ENCODE measurements around the gene FAM227A. TPM values are rescaled to one million over a fixed set of nuclear protein-coding genes. Genes with fewer than 3 reads are reported as not detected.

The FAM227A gene
- total and polyA plus RNA-seq, 2 of the 8 experiments (the other 6 are each of a cell fraction or from before 2014, with no cell fraction given) = 2.1 to 3.9 TPM

DNA sequence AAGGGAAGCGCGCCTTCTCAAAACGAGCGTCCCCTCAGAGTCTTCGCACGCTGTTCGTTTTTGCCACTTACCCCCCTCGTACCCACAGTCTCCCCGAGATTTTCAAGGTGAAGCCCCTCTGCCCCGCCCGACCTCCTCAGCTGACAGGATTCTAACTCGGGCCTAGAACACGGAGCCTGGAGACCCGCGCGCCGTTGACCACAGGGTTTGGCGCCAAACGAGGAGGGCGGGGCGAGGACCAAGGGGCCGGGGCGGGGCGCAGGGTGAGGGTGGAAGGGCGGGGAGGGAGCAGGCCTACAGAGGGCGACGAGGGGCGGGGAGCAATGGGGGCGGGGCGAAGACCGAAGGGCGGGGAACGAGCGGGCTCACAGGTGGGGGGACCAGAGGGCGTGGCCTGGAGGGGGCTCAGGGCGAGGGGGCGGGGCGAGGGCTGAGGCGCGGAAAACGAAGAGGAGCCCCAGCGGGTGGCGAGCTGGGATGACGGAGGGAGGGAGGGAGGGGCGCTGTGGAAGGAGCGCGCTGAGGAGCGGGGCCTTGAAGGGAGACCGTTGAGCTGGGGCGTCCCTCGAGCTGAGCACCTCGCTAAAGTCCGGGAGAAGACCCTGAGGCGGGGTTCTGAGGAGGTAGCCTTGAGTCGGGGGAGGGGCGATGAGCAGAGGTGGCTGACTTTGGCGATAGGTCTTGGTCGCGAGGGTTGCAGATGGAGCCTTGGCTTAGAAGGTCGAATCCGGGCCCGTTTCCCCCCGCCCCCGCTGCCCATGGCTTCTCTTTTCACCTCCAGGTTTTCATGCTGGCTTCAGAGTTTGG, 86.0 kb downstream of the FAM227A start, which contains the start of gene DMC1:
TSS of gene DMC1 (minus strand) at position 212 of the 807 bp plus-strand sequence. CDS start 1,927 bp downstream, outside the sequence.
- ChIA-PET POLR2A (ENCODE audit: partially characterized antibody) (interaction anchor here (0.9 to 3.0 kb wide), 13 partner anchors 11 to 256 kb away, joined by 3 to 13 read pairs (median 4); partner anchors contain the start of gene TOMM22), CTCF (ENCODE audit: partially characterized antibody) (interaction anchor here (0.7 to 3.3 kb wide), 10 partner anchors 16 to 123 kb away, joined by 3 to 9 read pairs (median 4); partner anchors contain the start of gene KDELR3)
- peaks cover 4 to 12% (median 7%) of the 10 kb centered on the region in 4 experiments; a peak in 5 of 7 replicates for H3K4me1 ChIP-seq (replicated peaks in 1 of 4; ENCODE audit: control insufficient read depth in 3 of 4, insufficient read depth in 4 of 4, low read length in 3 of 4)
- 2% methylated on average over 29 of the region's 64 CpGs; no CpG with 5 or more reads in 1 of the 2 experiments for WGBS, 2 experiments (ENCODE audit: extremely low coverage in 1 of 2, insufficient coverage in 1 of 2, insufficient read length in 1 of 2, insufficient replicate concordance in 2 of 2, low coverage in 1 of 2, low lambda C conversion rate in 2 of 2, missing lambda C conversion rate in 1 of 2)
- peak within 1 kb of the TSS; percentile 63 to 92 (median 92) for H3K4me3 ChIP-seq (ENCODE audit: extremely low read depth in 1 of 4, insufficient read depth in 2 of 4, low read depth in 3 of 4, low read length in 4 of 4)
- H3K4me2 ChIP-seq (ENCODE audit: insufficient read depth in 1 of 2, low read depth in 2 of 2, low read length in 2 of 2) = peak within 1 kb of the TSS; percentile 96 to 97
- no peaks in the 10 kb centered on the region for H3K27me3 ChIP-seq (replicated peaks in 1 of 4; ENCODE audit: control insufficient read depth in 3 of 4, extremely low read depth in 1 of 4, insufficient read depth in 3 of 4, low read length in 3 of 4)
- H3K14ac ChIP-seq (ENCODE audit: insufficient read length) = peak within 1 kb of the TSS; percentile 84
- H2BK5ac ChIP-seq (ENCODE audit: low read depth, low read length) = peak within 1 kb of the TSS; percentile 92; the same call in 1 of the 2 replicates
- peak within 1 kb of the TSS; percentile 65 to 97 (median 96) for H3K9ac ChIP-seq (replicated peaks in 1 of 4; ENCODE audit: extremely low read depth in 1 of 4, low read depth in 3 of 4, low read length in 3 of 4)
- H4K91ac ChIP-seq (replicated peaks; ENCODE audit: insufficient read length, low read length) = peak within 1 kb of the TSS; percentile 92
- peaks cover 15% of the 10 kb centered on the region; the same call in 1 of the 2 replicates for H3K23me2 ChIP-seq (ENCODE audit: low read depth, low read length)
- H4K8ac ChIP-seq (ENCODE audit: extremely low read depth, insufficient read depth, low read length) = peak within 1 kb of the TSS; percentile 100; the same call in 1 of the 2 replicates
- H3K79me2 ChIP-seq (ENCODE audit: control insufficient read depth in 1 of 2, insufficient read depth in 2 of 2, low read length in 2 of 2) = no peaks in the 10 kb centered on the region
- H3K18ac ChIP-seq (ENCODE audit: extremely low read depth, low read length) = peak within 1 kb of the TSS; percentile 88
- no peaks in the 10 kb centered on the region for H3K9me3 ChIP-seq (ENCODE audit: insufficient read depth in 2 of 2, low read depth in 1 of 2, low read length in 1 of 2)
- H3K23ac ChIP-seq (ENCODE audit: insufficient read length) = no peak within 1 kb of the TSS
- H2AK5ac ChIP-seq (ENCODE audit: low read depth, low read length) = peak within 1 kb of the TSS; percentile 41; the same call in 1 of the 2 replicates
- peak; percentile 85 to 96 for DNase-seq (ENCODE audit: low read depth in 1 of 2, low spot score in 2 of 2)
- no peak for FAIRE-seq
- H3K4ac ChIP-seq (replicated peaks; ENCODE audit: insufficient read length, low read depth, low read length) = peak within 1 kb of the TSS; percentile 94
- peak within 1 kb of the TSS; percentile 93 for H3K27ac ChIP-seq (ENCODE audit: low read depth, low read length)
- H3K79me1 ChIP-seq (ENCODE audit: low read depth, low read length) = no peaks in the 10 kb centered on the region
- H2BK120ac ChIP-seq (replicated peaks; ENCODE audit: low read depth, low read length) = peak within 1 kb of the TSS; percentile 38
- no peak within 1 kb of the TSS for H2BK20ac ChIP-seq (ENCODE audit: low read length)
- H3K36me3 ChIP-seq (ENCODE audit: control insufficient read depth in 2 of 4, insufficient read depth in 4 of 4, low read length in 3 of 4) = no peaks in the 10 kb centered on the region
- peak within 1 kb of the TSS; percentile 53 for H2BK15ac ChIP-seq (ENCODE audit: low read length)
- H2AFZ ChIP-seq (ENCODE audit: low read length) = peak within 1 kb of the TSS; percentile 92; the same call in 1 of the 2 replicates
- peak within 1 kb of the TSS; percentile 90 for H4K5ac ChIP-seq (ENCODE audit: insufficient read length, low read depth, low read length)
- H4K20me1 ChIP-seq (replicated peaks in 1 of 2; ENCODE audit: control insufficient read depth in 1 of 2, insufficient read depth in 2 of 2, low read length in 2 of 2) = no peaks in the 10 kb centered on the region
- peak within 1 kb of the TSS; percentile 45; the same call in 1 of the 2 replicates for H2BK12ac ChIP-seq (ENCODE audit: low read depth, low read length)
- H3K56ac ChIP-seq (replicated peaks; ENCODE audit: insufficient read length, low read depth, low read length) = peak within 1 kb of the TSS; percentile 90
- TF ChIP-seq JUND (IDR thresholded peaks at IDR 0.05; ENCODE audit: low read length) = peak; percentile 17; the same call in 1 of the 2 replicates
- no peak for TF ChIP-seq RXRA (IDR thresholded peaks at IDR 0.05; ENCODE audit: insufficient read depth, low read depth, low read length)
- peak; percentile 36 for TF ChIP-seq POLR2AphosphoS5 (IDR thresholded peaks at IDR 0.05; ENCODE audit: low read depth, low read length)
- TF ChIP-seq ATF2 (IDR thresholded peaks at IDR 0.05; ENCODE audit: low read length) = no peak
- peak; percentile 61 for TF ChIP-seq PHF8 (conservative IDR thresholded peaks at IDR 0.05; ENCODE audit: low read depth, low read length)
- no peak for TF ChIP-seq EP300 (IDR thresholded peaks at IDR 0.05; ENCODE audit: borderline replicate concordance in 1 of 2, low read depth in 2 of 2, low read length in 2 of 2)
- peak; percentile 1 for TF ChIP-seq ASH2L (IDR thresholded peaks at IDR 0.05; ENCODE audit: low read length)
- TF ChIP-seq HDAC2 (IDR thresholded peaks at IDR 0.05; ENCODE audit: borderline replicate concordance in 1 of 2, low read depth in 2 of 2, low read length in 2 of 2) = 0 out of 4 replicates have a peak, but pooled peaks of 1 of the 2 experiments have one; percentile 7
